COLO668 (cell line): Measurements from ENCODE around the gene GCKR.

Source experiments
- DNase-seq: peaks from one replicate; lab custom pipeline; 2025; ENCODE audit not compliant: unreplicated experiment; lab: John Stamatoyannopoulos, UW

Gene GCKR, protein sequence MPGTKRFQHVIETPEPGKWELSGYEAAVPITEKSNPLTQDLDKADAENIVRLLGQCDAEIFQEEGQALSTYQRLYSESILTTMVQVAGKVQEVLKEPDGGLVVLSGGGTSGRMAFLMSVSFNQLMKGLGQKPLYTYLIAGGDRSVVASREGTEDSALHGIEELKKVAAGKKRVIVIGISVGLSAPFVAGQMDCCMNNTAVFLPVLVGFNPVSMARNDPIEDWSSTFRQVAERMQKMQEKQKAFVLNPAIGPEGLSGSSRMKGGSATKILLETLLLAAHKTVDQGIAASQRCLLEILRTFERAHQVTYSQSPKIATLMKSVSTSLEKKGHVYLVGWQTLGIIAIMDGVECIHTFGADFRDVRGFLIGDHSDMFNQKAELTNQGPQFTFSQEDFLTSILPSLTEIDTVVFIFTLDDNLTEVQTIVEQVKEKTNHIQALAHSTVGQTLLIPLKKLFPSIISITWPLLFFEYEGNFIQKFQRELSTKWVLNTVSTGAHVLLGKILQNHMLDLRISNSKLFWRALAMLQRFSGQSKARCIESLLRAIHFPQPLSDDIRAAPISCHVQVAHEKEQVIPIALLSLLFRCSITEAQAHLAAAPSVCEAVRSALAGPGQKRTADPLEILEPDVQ

DNA sequence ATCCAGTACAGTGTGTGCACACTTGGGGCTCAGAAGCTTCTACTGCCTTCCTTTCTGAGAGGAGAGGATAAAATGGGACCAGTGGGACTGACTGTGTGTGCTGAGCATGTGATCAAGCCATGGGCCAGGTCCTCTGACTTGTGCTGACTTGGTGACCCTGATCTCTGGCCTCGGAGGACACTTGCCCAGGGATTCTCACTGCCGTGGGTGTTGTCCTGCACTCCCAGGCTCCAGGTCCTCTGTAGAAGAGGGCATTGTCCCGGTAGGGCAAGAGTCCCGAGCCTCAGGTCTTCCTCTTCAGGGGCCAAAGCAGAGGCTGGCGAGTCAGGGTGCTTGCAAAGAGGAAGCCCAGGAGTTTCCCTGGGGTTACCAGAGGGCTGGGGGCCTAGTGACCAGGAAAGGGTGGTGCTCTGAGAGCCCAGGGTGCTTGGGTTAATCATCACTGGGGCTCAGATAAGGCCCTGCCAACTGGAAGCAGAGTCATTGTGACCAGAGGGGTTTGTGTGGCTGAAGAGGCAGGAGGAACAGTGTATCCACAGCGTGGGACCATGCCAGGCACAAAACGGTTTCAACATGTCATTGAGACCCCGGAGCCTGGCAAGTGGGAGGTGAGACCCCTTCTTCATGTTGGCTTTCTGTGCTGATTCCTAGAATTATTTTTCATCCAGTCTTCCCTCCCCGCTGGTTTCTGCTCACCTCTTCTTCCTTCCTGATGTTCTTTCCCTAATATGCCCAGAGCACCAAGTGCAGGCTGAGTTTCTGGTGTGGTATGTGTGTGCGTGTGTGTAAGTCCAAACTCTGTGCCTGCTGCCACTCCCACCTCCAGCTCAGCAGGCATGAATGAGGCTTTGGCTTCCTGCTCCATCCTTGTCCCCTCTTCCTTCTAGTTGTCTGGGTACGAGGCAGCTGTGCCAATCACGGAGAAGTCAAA lies at the start of gene GCKR:
TSS of gene GCKR (plus strand) at position 483 of the 931 bp plus-strand sequence. CDS start at position 549, 66 bp downstream.
- no peak for DNase-seq

DNA sequence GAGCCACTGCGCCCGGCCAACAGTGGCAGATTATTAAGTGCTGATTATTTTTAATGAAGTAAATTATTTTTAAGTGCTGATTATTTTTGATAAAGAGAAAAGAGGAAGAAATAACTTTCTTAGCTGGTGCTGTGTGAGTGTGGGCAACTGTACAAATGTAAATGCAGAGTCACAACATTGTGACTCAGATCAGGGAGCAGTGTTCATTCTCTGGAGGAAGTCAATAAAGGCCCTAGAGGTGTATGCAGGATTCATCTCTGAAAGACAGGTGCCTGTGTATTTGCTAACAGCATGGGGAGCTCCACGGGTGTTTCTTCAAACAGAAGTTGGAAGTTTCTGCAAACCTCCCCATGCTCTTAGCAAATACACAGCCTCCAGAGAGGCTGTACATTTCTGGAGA lies 48.3 kb upstream of the GCKR start:
- DNase-seq = no peak

DNA sequence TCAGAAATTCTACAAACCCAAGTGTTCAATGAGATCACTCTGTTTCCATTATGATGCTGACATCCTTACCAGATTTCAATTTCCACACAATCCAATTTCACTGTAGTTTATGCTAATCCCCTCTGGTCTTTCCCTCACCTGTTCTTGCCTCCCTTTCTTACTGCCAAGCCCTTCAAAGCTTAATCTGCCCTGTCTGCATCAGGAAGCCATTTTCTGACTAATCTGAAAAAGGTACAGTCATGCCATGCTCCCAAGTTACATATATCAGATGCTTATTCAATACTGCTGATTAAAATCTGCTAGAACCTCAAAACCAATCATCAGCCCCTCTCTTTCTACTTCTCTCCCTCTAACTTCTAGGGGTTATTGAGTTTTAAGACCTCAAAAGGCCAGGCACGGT lies 45.5 kb upstream of the GCKR start:
- DNase-seq = no peak

DNA sequence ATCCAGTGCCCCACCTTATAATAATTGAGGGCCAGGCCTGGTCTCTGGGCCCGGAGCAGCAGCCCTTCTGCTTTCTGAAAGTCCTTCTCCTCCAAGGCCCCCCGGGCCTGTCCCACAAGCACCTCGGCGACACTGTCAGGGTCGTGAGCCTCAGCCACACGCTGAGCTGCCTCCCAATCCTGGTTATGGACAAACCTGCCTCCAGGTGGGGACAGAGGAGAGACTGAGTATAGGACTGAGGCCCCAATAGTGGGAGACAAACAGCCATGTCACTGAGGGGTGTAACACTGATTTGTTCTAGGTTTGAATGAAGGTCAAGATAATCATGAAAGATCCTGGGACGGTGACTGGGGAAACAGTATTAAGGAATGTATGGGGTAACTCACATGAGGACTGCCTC lies 42.7 kb upstream of the GCKR start:
- no peak for DNase-seq

DNA sequence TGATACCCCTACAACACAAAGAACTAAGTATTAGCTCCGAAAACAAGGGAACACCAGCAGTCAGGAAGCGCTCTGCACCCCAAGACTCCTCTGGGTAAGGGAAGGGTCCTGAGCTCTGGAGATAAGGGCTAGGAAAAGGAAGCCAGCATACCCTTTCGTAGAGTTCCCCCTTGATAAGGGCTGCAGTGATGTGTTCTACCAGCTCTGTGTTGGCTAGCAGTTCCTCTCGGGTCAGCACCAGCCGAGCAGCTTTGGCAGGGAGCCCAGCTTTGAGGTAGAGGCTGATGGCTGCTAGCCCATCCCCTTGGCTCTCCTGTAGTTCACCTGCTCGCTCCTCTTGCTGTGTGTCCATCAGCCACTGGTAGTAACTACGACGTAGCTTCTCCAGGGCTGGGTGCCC lies 35.5 kb upstream of the GCKR start:
- no peak for DNase-seq

DNA sequence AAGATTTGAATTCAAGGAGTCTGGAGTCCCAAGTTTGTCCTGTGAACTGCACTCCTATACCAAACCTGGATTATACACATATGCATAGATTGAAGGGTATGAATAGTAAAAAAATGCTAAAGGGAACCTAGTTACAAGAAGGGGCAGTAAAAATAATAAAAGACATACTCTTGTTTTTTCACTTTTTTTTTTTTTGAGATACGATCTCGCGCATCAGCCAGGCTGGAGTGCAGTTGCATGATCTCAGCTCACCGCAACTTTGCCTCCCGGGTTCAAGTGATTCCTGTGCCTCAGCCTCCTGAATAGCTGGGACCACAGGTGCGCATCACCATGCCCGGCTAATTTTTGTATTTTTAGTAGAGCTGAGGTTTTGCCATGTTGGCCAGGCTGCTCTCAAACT lies 32.2 kb upstream of the GCKR start:
- DNase-seq = no peak

DNA sequence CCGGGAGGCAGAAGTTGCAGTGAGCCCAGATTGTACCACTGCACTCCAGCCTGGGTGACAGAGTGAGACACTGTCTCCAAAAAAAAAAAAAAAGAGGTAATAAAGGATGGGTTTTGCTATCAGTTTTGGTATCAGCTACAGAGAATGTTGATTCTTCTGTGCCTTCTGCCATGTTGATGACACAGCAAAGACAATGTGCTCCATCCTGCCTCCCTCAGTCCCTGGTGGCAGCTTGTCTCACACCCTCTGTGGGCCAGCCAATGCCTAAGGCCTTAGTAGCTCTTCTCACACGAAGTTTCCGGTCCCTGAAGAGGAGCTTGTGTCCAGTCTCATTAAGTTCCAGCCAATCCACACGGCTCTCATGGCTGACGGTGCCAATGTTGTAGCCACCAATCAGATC lies 24.7 kb upstream of the GCKR start:
- DNase-seq = no peak

DNA sequence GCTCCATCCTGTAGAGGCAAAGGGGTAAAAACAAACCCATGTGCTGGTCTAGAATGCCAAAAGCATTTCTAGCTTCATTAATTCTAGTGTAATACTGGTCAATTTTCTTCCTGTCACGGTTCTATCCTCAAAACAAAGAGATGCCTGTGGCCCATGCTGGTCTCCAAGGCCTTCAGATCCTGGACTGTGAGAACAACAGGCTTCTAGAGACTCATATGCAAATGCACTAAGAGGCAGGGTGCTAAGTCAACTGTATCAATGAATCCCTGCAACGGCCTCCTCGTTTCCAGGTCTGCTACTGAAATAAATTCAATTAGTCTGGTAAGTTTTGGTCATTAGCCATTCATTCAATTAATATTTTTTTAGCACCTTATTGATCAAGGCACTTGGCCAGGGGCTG lies 11.1 kb upstream of the GCKR start:
- DNase-seq = no peak

DNA sequence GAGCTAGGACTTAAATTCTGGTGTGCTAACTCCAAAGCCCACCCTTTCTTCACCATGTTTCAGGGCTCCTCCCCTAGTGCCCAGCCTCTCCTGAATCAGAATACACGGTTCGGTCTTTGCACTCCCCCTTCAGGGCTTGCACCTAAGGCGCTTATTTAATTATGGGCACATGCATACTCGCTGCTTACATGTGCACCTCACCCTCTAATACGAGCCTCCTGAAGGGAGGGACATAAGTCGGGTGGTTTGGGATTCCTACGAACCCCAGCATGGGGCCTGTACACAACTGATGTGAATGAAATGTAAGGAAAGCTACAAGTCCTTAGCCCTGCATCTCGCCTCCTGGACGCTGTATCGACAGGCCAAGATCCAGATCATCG lies 7.5 kb upstream of the GCKR start:
- peak; percentile 40 for DNase-seq

DNA sequence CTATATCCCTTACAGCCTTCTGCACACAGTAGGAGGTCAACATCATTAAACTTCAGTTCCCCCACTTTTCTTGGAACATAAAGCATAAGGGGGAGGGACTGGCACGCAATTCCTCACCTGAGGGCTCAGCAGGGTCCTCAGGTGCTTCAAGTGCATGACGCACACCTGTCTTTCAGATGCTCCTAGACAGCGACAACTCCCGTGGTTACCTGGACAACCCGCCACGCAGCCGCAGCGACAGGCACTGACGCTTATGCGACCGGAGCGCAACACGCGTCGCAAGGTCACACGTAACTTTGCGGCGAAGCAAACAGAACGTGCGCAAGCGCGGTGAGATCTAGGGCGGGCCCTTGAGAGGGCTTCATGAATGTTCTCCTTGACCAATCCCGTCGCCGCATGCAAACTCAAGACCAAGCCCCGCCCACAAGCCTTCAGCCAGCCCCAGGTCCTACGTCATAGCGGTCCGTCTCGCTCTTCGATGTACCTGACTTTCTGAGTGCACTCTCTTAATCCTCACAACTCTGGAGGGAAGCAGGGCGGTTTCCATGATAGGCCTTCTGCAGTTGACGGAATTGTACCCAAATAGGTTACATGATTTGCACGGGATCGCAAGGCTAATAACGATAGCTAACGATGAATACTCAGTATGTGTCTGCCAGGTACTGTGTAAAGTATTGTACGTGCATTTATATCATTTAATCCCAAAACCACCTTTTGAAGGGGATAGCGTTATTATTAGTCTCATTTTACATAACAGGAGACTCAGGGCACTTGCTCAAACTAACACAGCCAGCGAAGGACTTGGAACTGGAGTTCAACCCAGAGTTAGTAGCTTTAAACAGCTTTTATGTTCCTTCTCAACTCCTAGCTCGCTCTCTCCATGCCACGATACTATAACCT lies 6.9 kb upstream of the GCKR start, which contains the start of gene IFT172:
TSS of gene IFT172 (minus strand) at position 246 of the 900 bp plus-strand sequence. CDS start at position 156, 90 bp downstream.
- peak; percentile 99 for DNase-seq

DNA sequence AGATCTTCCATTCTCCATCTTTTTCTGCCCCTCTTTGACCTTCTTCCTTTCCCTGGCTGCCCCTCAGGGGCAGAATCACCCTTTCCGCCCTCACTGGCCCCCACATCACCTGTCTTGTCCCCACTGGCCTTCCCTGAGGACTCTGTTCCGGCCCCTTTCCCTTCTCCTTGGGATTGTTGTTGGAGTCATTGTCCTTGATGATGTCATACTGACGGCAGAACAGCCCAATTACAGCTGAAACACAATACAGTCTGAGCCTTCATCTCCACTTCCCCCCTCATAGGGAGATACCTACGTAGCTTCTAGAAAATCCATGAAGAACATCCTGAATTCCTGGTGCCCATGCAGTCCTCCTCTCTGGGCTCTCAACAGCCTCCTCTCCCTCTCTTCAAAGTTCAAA lies 4.1 kb upstream of the GCKR start:
- no peak for DNase-seq

DNA sequence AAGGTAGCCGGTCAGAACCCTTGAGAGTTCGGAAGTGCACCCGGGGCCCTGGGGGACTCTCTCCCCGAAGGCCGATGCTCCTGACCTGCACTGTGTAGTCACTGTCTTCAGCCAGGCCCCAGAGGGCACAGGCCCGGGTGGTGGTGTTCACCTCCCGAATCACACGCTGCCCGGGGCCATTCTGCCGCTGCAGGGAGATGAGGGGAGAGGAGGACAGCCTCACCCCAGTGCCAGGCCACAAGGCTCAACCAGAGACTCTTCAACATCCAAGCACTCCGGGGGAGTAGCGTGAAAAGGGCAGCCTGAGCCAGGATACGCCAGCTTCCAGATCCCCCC lies 2.7 kb upstream of the GCKR start:
- no peak for DNase-seq

DNA sequence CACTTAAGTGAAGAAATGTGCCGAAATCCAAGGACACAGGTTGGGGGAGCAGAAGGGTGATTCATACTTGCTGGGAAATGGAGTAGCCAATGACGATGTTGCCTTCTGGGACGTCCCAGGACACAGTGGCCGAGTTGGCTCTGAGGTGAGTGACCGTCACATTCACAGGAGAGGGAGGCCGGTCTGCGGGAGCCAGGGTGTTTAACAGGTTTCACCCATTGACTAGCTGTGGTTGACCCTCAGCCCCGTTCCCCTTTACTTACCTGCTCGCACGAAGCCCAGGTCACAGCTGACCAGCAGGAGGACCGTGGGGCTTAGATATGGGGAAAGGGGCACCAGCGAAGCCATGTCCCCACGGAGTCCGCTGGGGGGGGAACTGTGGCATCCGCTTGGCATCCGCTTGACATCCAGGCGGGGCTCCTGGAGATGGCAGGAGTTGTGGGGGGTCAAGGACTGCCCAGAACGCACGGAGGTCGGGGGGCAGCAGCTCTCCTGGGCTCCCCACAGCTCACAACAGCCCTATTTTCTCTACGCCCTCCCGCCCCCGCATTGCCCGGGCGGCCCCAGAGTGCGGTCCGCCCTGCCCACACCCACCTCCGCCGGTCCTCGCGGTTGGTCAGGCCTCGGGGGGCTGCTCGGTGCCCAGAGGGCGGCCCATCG lies 2.2 kb upstream of the GCKR start:
- DNase-seq = no peak

DNA sequence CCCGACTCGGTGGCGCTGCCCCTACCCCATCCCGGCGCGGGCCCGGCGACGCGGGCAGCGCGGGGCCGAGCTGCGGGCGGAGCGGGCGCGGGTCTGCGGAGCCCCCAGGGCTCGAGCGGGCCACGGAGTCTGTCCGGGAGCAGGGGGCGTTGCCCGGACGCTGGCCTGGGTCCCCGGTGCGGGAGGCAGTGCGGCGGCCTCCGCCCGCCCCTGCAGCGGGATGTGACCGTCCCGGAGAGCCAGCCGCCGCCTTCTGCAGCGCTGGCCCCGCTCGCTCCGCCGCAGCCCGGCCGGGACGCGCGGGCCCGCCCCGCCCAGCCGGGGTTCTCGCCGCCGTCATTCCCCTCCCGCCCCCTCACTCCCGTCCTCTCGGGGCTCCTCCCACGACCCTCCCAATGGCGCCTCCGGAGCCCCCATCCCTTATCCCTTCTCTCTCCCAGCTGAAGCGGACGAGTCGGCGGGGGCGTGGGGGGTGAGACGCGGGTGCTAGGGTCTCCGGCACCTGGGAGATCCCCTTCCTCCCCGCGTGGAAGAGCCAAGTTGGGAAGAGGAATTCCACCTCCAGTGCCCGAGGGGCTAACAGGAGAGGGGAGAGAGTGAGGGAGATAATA lies 1.6 kb upstream of the GCKR start, which contains the start of gene FNDC4:
TSS of gene FNDC4 (minus strand) at position 257 of the 611 bp plus-strand sequence. CDS start 521 bp downstream, outside the sequence.
- peak; percentile 17 for DNase-seq

DNA sequence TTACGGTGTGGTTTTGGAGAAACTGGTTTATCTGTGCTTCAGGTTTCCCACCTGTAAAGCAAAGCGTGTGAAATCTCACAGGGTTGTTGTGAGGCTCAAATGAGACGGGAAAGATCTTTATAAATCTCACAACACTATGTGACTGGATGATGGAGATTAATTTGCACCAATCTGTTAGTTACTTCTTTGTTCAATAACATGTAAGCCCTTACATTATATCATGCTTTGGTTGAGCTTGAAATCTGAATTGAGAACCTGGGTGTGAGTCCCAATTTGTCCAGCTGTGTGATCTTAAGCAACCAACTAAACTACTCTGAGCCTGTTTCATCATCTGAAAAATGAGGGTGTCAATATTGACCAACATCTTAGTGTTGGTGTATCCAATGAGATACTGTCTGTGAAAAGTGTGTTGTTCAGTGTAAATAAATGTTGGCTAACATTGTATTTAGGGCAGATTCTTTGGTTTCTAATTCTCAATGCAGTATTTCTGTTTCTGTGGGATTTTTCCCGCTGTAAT lies 741 bp upstream of the GCKR start:
- no peak for DNase-seq

DNA sequence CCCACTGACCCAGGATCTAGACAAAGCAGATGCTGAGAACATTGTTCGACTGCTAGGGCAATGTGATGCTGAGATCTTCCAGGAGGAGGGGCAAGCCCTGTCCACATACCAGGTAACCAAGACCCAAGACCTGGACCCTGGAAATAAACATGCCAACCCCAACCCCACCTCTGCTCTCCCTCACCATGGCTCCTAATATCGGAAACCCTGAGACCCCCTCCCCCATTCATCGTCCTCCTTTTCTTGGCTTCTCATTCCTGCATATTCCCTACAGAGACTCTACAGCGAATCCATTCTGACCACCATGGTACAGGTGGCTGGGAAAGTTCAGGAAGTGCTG lies 619 bp downstream of the GCKR start:
- no peak for DNase-seq

DNA sequence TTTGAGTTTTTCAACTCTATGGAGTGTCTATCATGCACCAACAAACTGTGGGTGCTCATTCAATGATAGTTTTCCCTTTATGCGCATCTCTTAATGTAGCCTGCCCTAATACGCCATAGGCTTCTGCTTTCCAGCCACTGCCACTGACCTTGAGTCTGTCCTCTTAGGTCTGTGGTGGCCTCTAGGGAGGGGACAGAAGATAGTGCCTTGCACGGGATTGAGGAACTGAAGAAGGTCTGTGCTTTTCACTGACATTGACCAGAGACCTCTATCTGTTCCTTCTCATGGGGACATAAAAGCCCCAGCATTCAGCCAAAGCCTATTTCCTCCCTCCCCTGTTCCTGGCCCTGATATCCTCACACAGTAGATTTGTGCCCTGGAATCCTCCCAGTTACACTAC lies 2.3 kb downstream of the GCKR start:
- DNase-seq = no peak

DNA sequence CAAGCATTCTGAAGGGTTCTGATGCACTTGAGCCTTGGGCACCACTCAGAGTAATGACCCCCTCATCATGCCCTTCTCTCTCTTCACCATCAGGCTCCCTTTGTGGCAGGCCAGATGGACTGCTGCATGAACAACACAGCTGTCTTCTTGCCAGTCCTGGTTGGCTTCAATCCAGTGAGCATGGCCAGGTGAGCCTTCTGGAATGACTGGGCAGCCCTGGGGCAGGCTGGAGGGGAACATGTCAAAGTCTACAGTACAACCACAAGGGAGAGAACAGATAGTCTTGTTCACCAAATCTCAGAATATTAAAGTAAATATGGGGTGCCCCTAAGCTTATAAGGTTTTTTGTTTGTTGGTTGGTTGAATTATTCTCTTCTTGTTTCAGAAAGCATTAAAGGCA lies 4.4 kb downstream of the GCKR start:
- DNase-seq = peak; percentile 21

DNA sequence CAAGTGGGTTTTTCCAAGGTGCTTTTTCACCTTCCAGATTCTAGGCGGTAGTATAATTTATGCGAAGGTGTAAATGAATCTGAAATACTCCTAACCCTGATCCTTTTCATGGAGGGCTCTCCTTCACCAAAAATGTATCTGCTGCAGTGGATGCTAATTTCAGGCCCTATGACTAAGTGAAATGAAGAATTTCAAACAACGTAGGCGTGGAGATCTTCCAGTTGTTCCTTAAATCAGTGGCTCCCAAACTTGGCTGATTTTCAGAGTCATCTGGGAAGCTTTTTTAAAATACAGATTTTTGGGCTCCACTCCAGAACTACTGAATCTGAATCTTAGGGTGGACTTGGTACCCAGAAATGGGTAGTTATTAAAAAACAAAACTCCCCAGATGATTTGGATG lies 5.5 kb downstream of the GCKR start:
- DNase-seq = no peak
